IgD-negative memory B cell (primary cell): ENCODE results near the gene JAK3. TPM values are rescaled to one million over a fixed set of nuclear protein-coding genes. Genes with fewer than 3 reads are reported as not detected.

Experiments used
- H3K27ac Mint-ChIP-seq, 3 donors: one replicate each; pipeline ENCODE4 v1.8.0; 2020 to 2022; ENCODE audit warnings: mild to moderate bottlenecking in 3 of 3, mixed read lengths in 3 of 3, moderate library complexity in 1 of 3
- H3K27me3 Mint-ChIP-seq: one replicate; pipeline ENCODE4 v1.8.0; 2021; ENCODE audit warnings: mixed read lengths
- H3K36me3 Mint-ChIP-seq: one replicate; pipeline ENCODE4 v1.8.0; 2020; ENCODE audit warnings: mild to moderate bottlenecking, mixed read lengths
- H3K4me1 Mint-ChIP-seq, 3 donors: one replicate each; pipeline ENCODE4 v1.8.0; 2020 to 2022; ENCODE audit warnings: mixed read lengths in 3 of 3, mild to moderate bottlenecking in 1 of 3
- H3K4me3 Mint-ChIP-seq, 4 donors: one replicate each; pipeline ENCODE4 v1.8.0; 2020 to 2022; ENCODE audit warnings: mild to moderate bottlenecking in 4 of 4, mixed read lengths in 4 of 4, moderate library complexity in 3 of 4
- H3K9me3 Mint-ChIP-seq, 3 donors: one replicate each; pipeline ENCODE4 v1.8.0; 2020 to 2021; ENCODE audit warnings: mixed read lengths in 3 of 3, mild to moderate bottlenecking in 1 of 3
- polyA plus RNA-seq: library from polyadenylated mRNA; unstranded; fragments of 300-500 nt; fragmentation: Illumina TruSeq; gene quantifications from one replicate; pipeline ENCODE4 v1.2.3, GENCODE V29; 2021

Gene JAK3
- polyA plus RNA-seq, 1 donor from 2014 or later = 56.3 TPM

- Mint-ChIP-seq H3K27me3 (no peaks in the 10 kb centered on the region), H3K27ac (peak within 1 kb of the TSS; percentile 81 to 98 (median 85)), H3K9me3 (no peaks in the 10 kb centered on the region), H3K36me3 (peaks cover 3% of the 10 kb centered on the region), H3K4me3 (peak within 1 kb of the TSS; percentile 86 to 100 (median 98)), H3K4me1 (peaks cover 11 to 30% (median 29%) of the 10 kb centered on the region in 3 donors)
These were observed 11.9 kb upstream of the JAK3 start, which contains the start of gene RPL18A for GRCh38 chr19:17859533-17860330. RPL18A (plus strand) TSS chr19:17859910; CDS start chr19:17859957, 47 bp downstream.

GRCh38 chr19:17855280-17856152 is 7.7 kb upstream of the JAK3 start:
- Mint-ChIP-seq H3K9me3 (no peaks in the 10 kb centered on the region), H3K4me1 (peaks cover 13 to 21% (median 20%) of the 10 kb centered on the region in 3 donors), H3K27me3 (no peaks in the 10 kb centered on the region), H3K36me3 (no peaks in the 10 kb centered on the region), H3K27ac (peak overlapping the region in 2 of 3 donors; percentile 13 to 90), H3K4me3 (peak overlapping the region in 1 of 4 donors; percentile 52)

GRCh38 chr19:17854061-17854460 is 6.3 kb upstream of the JAK3 start:
- Mint-ChIP-seq H3K27me3 (no peaks in the 10 kb centered on the region), H3K36me3 (no peaks in the 10 kb centered on the region), H3K4me1 (peaks cover 17 to 21% (median 18%) of the 10 kb centered on the region in 3 donors), H3K9me3 (no peaks in the 10 kb centered on the region), H3K4me3 (no peak overlapping the region), H3K27ac (peak overlapping the region in 1 of 3 donors; percentile 57)

- Mint-ChIP-seq H3K9me3 (no peaks in the 10 kb centered on the region), H3K4me1 (peaks cover 28 to 37% (median 29%) of the 10 kb centered on the region in 3 donors), H3K27ac (peak overlapping the region; percentile 81 to 99 (median 97)), H3K4me3 (peak overlapping the region; percentile 72 to 97 (median 91)), H3K27me3 (no peaks in the 10 kb centered on the region), H3K36me3 (no peaks in the 10 kb centered on the region)
These were observed 962 bp upstream of the JAK3 start for GRCh38 chr19:17848595-17849292.

GRCh38 chr19:17846146-17846545 is 1.6 kb downstream of the JAK3 start:
- Mint-ChIP-seq H3K36me3 (peaks cover under 1% of the 10 kb centered on the region), H3K9me3 (no peaks in the 10 kb centered on the region), H3K27ac (peak overlapping the region; percentile 86 to 96 (median 88)), H3K4me3 (peak overlapping the region; percentile 72 to 97 (median 91)), H3K27me3 (no peaks in the 10 kb centered on the region), H3K4me1 (peaks cover 24 to 33% (median 27%) of the 10 kb centered on the region in 3 donors)

GRCh38 chr19:17843908-17844490 is 3.8 kb downstream of the JAK3 start:
- peaks cover 1% of the 10 kb centered on the region for H3K36me3 Mint-ChIP-seq
- H3K27ac Mint-ChIP-seq = no peak overlapping the region
- H3K4me3 Mint-ChIP-seq = peak overlapping the region in 3 of 4 donors; percentile 41 to 65 (median 52)
- peaks cover 11 to 22% (median 17%) of the 10 kb centered on the region in 3 donors for H3K4me1 Mint-ChIP-seq
- no peaks in the 10 kb centered on the region for H3K27me3 Mint-ChIP-seq
- H3K9me3 Mint-ChIP-seq = no peaks in the 10 kb centered on the region

- Mint-ChIP-seq H3K27me3 (no peaks in the 10 kb centered on the region), H3K9me3 (no peaks in the 10 kb centered on the region), H3K36me3 (peaks cover 1% of the 10 kb centered on the region), H3K4me3 (peak overlapping the region in 1 of 4 donors; percentile 52), H3K4me1 (peaks cover 7 to 17% (median 17%) of the 10 kb centered on the region in 3 donors), H3K27ac (no peak overlapping the region)
These were observed 4.4 kb downstream of the JAK3 start for GRCh38 chr19:17843292-17843827.

- peaks cover 7 to 17% (median 12%) of the 10 kb centered on the region in 3 donors for H3K4me1 Mint-ChIP-seq
- no peaks in the 10 kb centered on the region for H3K27me3 Mint-ChIP-seq
- peak overlapping the region in 1 of 4 donors; percentile 5 for H3K4me3 Mint-ChIP-seq
- peaks cover 2% of the 10 kb centered on the region for H3K36me3 Mint-ChIP-seq
- H3K9me3 Mint-ChIP-seq = no peaks in the 10 kb centered on the region
- no peak overlapping the region for H3K27ac Mint-ChIP-seq
These were observed 5.0 kb downstream of the JAK3 start for GRCh38 chr19:17842663-17843291.

GRCh38 chr19:17841810-17842662 is 5.7 kb downstream of the JAK3 start:
- H3K4me1 Mint-ChIP-seq = peaks cover 7 to 17% (median 12%) of the 10 kb centered on the region in 3 donors
- H3K27me3 Mint-ChIP-seq = no peaks in the 10 kb centered on the region
- H3K36me3 Mint-ChIP-seq = peaks cover 4% of the 10 kb centered on the region
- H3K9me3 Mint-ChIP-seq = no peaks in the 10 kb centered on the region
- no peak overlapping the region for H3K27ac Mint-ChIP-seq
- no peak overlapping the region for H3K4me3 Mint-ChIP-seq

GRCh38 chr19:17841371-17841809 is 6.4 kb downstream of the JAK3 start:
- H3K4me1 Mint-ChIP-seq = peaks cover 7 to 15% (median 11%) of the 10 kb centered on the region in 3 donors
- H3K27me3 Mint-ChIP-seq = no peaks in the 10 kb centered on the region
- peaks cover 7% of the 10 kb centered on the region for H3K36me3 Mint-ChIP-seq
- no peak overlapping the region for H3K4me3 Mint-ChIP-seq
- peak overlapping the region in 1 of 3 donors; percentile 78 for H3K27ac Mint-ChIP-seq
- H3K9me3 Mint-ChIP-seq = no peaks in the 10 kb centered on the region

GRCh38 chr19:17840019-17840418 is 7.8 kb downstream of the JAK3 start:
- Mint-ChIP-seq H3K4me3 (no peak overlapping the region), H3K4me1 (peaks cover 0 to 10% (median 6%) of the 10 kb centered on the region in 3 donors), H3K36me3 (peaks cover 11% of the 10 kb centered on the region), H3K9me3 (no peaks in the 10 kb centered on the region), H3K27me3 (no peaks in the 10 kb centered on the region), H3K27ac (no peak overlapping the region)

- Mint-ChIP-seq H3K9me3 (no peaks in the 10 kb centered on the region), H3K27me3 (no peaks in the 10 kb centered on the region), H3K4me1 (peaks cover 0 to 2% (median 1%) of the 10 kb centered on the region in 3 donors), H3K36me3 (peaks cover 11% of the 10 kb centered on the region), H3K4me3 (no peak overlapping the region), H3K27ac (no peak overlapping the region)
These were observed 9.8 kb downstream of the JAK3 start for GRCh38 chr19:17837972-17838371.

- no peaks in the 10 kb centered on the region for H3K9me3 Mint-ChIP-seq
- peak overlapping the region in 1 of 3 donors; percentile 53 for H3K27ac Mint-ChIP-seq
- no peak overlapping the region for H3K4me3 Mint-ChIP-seq
- H3K36me3 Mint-ChIP-seq = peaks cover 13% of the 10 kb centered on the region
- peaks cover 0 to 2% (median 1%) of the 10 kb centered on the region in 3 donors for H3K4me1 Mint-ChIP-seq
- no peaks in the 10 kb centered on the region for H3K27me3 Mint-ChIP-seq
These were observed 11.3 kb downstream of the JAK3 start for GRCh38 chr19:17836530-17836929.
